NB4 (cell line): Measurements from ENCODE around the gene SGCD.

ENCODE experiments used
- DNase-seq: peaks from one replicate; pipeline ENCODE4 v3.0.0; 2010; ENCODE audit warnings: low read depth
- H3K4me3 ChIP-seq: one replicate; pipeline ENCODE4 v1.5.1; 2011; ENCODE audit warnings: mild to moderate bottlenecking, low read depth, low read length, moderate library complexity
- MYC ChIP-seq: IDR thresholded peaks from 2 replicates; pipeline ENCODE4 v1.6.1; 2011; ENCODE audit warnings: low read depth, low read length
- POLR2A ChIP-seq: IDR thresholded peaks from 2 replicates; pipeline ENCODE4 v1.6.1; 2011; ENCODE audit warnings: mild to moderate bottlenecking; ENCODE audit not compliant: insufficient read length; ENCODE audit errors: extremely low read depth
- TF ChIP-seq, protein P1 (sequence below): IDR thresholded peaks from 2 replicates; pipeline ENCODE4 v1.6.1; 2011; ENCODE audit warnings: low read depth, low read length
- TF ChIP-seq, protein P2 (sequence below): IDR thresholded peaks from one replicate; pipeline ENCODE4 v1.5.1; 2012; ENCODE audit warnings: low read depth, low read length

The SGCD gene

DNA sequence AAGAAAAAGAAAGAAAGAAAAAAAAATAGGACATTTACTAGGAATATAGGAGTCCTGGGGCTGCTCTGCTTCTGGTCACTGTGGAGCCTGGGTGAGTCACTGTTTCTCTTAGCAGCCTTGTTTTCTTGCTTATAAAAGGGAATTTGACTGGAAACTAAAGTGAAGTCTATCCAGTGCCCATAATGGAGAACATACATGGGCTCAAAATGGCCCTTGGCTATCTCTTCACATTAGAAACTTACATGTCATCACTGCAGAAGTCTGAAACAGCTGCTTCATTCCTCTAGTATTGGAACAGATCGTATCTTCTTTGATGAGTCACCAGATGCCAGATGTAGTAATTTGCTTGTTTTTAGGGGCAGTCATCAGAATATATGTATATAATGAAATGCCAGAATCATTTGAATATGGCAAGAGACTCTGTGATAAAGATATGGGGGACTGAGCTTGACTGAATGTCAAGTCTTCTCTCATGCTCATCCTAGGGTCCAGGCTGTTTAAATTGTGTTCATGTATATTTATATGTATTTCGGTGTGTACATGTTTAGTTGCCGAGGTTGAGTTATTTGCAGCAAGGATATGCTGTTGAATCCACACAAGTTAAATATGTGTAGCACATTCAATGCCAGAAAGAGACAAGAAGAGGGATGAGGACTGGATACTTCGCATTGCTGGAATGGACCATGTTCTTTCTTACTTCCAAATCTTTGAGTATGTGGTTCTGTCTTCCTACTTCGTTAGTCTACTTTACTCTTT is 56.7 kb downstream of the SGCD start:
- DNase-seq = no peak
- no peak overlapping the region for H3K4me3 ChIP-seq

DNA sequence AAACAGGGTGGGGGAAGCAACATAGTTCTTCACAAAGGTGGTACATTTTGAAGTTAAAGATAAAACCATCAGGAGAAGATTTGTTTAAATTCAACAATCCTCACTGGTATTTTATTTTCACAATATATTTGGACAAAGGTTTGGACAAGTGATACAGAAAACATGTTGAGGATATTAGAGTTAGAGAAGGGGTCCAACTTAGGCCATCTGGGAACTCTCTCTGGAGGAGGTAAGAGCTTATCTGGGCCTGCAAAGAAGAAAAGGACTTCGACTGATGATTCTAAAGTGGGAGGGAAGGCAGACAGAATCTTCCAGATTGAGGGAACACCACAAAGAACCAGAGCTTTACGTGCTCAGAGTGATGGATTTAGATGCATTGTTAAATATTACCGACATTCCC is 58.5 kb downstream of the SGCD start:
- no peak for DNase-seq
- no peak overlapping the region for H3K4me3 ChIP-seq
- TF ChIP-seq, protein P1, sequence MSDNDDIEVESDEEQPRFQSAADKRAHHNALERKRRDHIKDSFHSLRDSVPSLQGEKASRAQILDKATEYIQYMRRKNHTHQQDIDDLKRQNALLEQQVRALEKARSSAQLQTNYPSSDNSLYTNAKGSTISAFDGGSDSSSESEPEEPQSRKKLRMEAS = no peak
- TF ChIP-seq MYC = no peak
- TF ChIP-seq, protein P2, sequence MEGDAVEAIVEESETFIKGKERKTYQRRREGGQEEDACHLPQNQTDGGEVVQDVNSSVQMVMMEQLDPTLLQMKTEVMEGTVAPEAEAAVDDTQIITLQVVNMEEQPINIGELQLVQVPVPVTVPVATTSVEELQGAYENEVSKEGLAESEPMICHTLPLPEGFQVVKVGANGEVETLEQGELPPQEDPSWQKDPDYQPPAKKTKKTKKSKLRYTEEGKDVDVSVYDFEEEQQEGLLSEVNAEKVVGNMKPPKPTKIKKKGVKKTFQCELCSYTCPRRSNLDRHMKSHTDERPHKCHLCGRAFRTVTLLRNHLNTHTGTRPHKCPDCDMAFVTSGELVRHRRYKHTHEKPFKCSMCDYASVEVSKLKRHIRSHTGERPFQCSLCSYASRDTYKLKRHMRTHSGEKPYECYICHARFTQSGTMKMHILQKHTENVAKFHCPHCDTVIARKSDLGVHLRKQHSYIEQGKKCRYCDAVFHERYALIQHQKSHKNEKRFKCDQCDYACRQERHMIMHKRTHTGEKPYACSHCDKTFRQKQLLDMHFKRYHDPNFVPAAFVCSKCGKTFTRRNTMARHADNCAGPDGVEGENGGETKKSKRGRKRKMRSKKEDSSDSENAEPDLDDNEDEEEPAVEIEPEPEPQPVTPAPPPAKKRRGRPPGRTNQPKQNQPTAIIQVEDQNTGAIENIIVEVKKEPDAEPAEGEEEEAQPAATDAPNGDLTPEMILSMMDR = no peak
- no peak for TF ChIP-seq POLR2A

More for the DNA sequence above, 56.7 kb downstream of the SGCD start:
- no peak for TF ChIP-seq MYC
- TF ChIP-seq, protein P2 = no peak
- TF ChIP-seq, protein P1 = no peak
- no peak for TF ChIP-seq POLR2A

DNA sequence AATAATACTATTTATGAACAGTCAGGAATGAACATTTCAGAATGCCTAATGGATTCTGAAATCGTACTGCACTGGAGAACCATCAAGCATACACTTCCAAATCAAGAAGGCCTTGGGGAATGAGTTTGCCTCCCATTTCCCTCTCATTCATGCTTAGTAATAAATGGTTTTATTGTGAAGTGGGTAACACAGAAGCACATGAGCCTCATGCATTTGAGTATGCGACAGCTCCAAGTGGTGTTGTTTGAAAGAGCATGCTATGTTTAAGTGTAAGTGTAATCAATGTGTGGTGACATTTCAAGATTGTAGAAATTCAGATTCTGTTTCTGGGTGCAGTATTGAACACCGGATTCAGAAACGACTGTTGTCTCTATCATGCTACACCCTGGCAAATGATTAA is 60.0 kb downstream of the SGCD start:
- DNase-seq = no peak
- no peak overlapping the region for H3K4me3 ChIP-seq
- no peak for TF ChIP-seq POLR2A
- TF ChIP-seq, protein P2 = no peak
- no peak for TF ChIP-seq MYC
- TF ChIP-seq, protein P1 = no peak

DNA sequence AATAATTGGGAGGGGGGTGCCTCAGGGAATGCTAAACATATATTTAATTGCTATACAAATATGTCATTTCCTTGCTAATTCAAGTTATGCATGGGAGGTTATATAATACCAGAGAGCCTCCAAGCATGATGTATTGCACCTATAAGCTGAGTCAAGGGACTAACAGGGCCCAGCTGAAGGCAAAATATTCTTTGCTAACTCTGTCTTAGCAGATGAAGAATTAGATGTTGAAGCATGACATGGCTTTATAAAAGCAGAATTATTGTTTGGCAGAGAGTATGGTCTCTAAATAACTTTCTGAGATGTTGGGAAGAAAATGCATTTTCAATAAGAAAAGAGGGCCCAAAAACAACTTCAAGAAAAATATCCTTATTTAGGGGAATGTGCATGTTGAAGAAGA is 60.4 kb downstream of the SGCD start:
- DNase-seq = no peak

DNA sequence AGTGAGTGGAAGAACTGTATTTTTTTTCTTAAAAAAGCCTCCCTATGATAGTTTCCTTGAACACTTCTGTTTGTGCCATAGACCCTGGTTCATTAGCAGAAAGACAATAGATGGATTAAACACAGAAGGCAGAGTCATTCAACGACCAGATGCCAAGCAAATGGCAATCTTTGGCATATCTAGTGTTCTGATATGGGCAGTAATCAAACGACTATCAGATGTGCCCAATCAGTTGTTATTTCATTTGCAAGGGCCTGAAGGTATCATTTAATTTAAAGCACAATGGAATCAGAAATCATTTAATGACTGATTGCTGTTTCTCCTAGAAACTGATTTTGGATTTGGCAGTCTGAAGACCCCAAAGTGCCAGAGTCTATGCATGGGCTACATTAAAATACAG is 61.3 kb downstream of the SGCD start:
- no peak overlapping the region for H3K4me3 ChIP-seq
- TF ChIP-seq MYC (no peak), POLR2A (no peak)
- TF ChIP-seq, protein P2 = no peak
- TF ChIP-seq, protein P1 = no peak
- DNase-seq = no peak

More for the DNA sequence above, 60.4 kb downstream of the SGCD start:
- no peak overlapping the region for H3K4me3 ChIP-seq
- no peak for TF ChIP-seq POLR2A
- TF ChIP-seq, protein P1 = no peak
- TF ChIP-seq, protein P2 = no peak
- no peak for TF ChIP-seq MYC
